ENCODE data around the gene GRIN2A.

GRIN2A gene

GRCh38 chr16:9805109-9805508 lies 377.1 kb downstream of the GRIN2A start:
- DNase-seq = no peak

GRCh38 chr16:9802160-9802559 lies 380.1 kb downstream of the GRIN2A start:
- DNase-seq = no peak

- DNase-seq = no peak
Observed at GRCh38 chr16:9801651-9802050, 380.6 kb downstream of the GRIN2A start.

- no peak for DNase-seq
Observed at GRCh38 chr16:9800186-9800738, 382.0 kb downstream of the GRIN2A start.

GRCh38 chr16:9798952-9799580 lies 383.2 kb downstream of the GRIN2A start:
- DNase-seq = no peak

- DNase-seq = no peak
Observed at GRCh38 chr16:9798474-9798873, 383.8 kb downstream of the GRIN2A start.

GRCh38 chr16:9797306-9797705 lies 384.9 kb downstream of the GRIN2A start:
- DNase-seq = no peak

GRCh38 chr16:9793623-9794022 lies 388.6 kb downstream of the GRIN2A start:
- DNase-seq = no peak

GRCh38 chr16:9791556-9791955 lies 390.7 kb downstream of the GRIN2A start:
- no peak for DNase-seq

- DNase-seq = no peak
Observed at GRCh38 chr16:9790199-9790598, 392.0 kb downstream of the GRIN2A start.

GRCh38 chr16:9787717-9788116 lies 394.5 kb downstream of the GRIN2A start:
- no peak for DNase-seq

- DNase-seq = no peak
Observed at GRCh38 chr16:9780831-9781230, 401.4 kb downstream of the GRIN2A start.

GRCh38 chr16:9778849-9779248 lies 403.4 kb downstream of the GRIN2A start:
- no peak for DNase-seq

- no peak for DNase-seq
Observed at GRCh38 chr16:9775998-9776397, 406.2 kb downstream of the GRIN2A start.

GRCh38 chr16:9773289-9773688 lies 408.9 kb downstream of the GRIN2A start:
- DNase-seq = no peak

- DNase-seq = no peak
Observed at GRCh38 chr16:9772526-9773225, 409.6 kb downstream of the GRIN2A start.

- no peak for DNase-seq
Observed at GRCh38 chr16:9766891-9767290, 415.3 kb downstream of the GRIN2A start.

GRCh38 chr16:9763505-9763904 lies 418.7 kb downstream of the GRIN2A start:
- no peak for DNase-seq

- DNase-seq = no peak
Observed at GRCh38 chr16:9761870-9762269, 420.4 kb downstream of the GRIN2A start.

- no peak for DNase-seq
Observed at GRCh38 chr16:9757687-9758086, 424.5 kb downstream of the GRIN2A start.

GRCh38 chr16:9756434-9756833 lies 425.8 kb downstream of the GRIN2A start:
- no peak for DNase-seq

GRCh38 chr16:9755081-9755480 lies 427.1 kb downstream of the GRIN2A start:
- no peak for DNase-seq

- no peak for DNase-seq
Observed at GRCh38 chr16:9741776-9742175, 440.5 kb downstream of the GRIN2A start.

- DNase-seq = no peak
Observed at GRCh38 chr16:9739301-9739700, 442.9 kb downstream of the GRIN2A start.

GRCh38 chr16:9738690-9739089 lies 443.5 kb downstream of the GRIN2A start:
- DNase-seq = no peak

Measured in SW 1271 (cell line).